SK-N-MC (cell line): ENCODE results near the gene STS.

ENCODE experiments used
- DNase-seq: peaks from one replicate; pipeline ENCODE4 v3.0.0-alpha.2; 2011; ENCODE audit warnings: low read depth, low spot score
- H3K27ac ChIP-seq: fragments of 200-600 bp; sonication (generic); 2 replicates; pipeline ENCODE4 v1.5.1; 2016; ENCODE audit warnings: mixed run types
- H3K36me3 ChIP-seq: fragments of 200-600 bp; sonication (generic); 2 replicates; pipeline ENCODE4 v1.6.1; 2017; ENCODE audit warnings: antibody characterized with exemption, low read length, mixed read lengths; ENCODE audit not compliant: insufficient read depth
- H3K4me3 ChIP-seq: fragments of 200-600 bp; sonication (generic); 2 replicates; pipeline ENCODE4 v1.5.1; 2016
- H3K9ac ChIP-seq: fragments of 200-600 bp; sonication (generic); 2 replicates; pipeline ENCODE4 v1.8.0; 2017; ENCODE audit warnings: mixed run types, mixed read lengths; ENCODE audit not compliant: insufficient read length
- H3K9me3 ChIP-seq: fragments of 200-600 bp; sonication (generic); 2 replicates; pipeline ENCODE4 v1.6.1; 2017; ENCODE audit warnings: low read depth, mild to moderate bottlenecking, antibody characterized with exemption, low read length, moderate library complexity, mixed read lengths
- EZH2 ChIP-seq: fragments of 200-600 bp; sonication (generic); IDR thresholded peaks from one replicate; pipeline ENCODE4 v1.6.1; 2017; ENCODE audit warnings: antibody characterized with exemption
- FOXP2 ChIP-seq: optimal IDR thresholded peaks from 2 replicates; pipeline ENCODE3; 2011; ENCODE audit warnings: mild to moderate bottlenecking, moderate library complexity; ENCODE audit not compliant: insufficient read depth; ENCODE audit errors: extremely low read length, control extremely low read depth
- POLR2AphosphoS5 ChIP-seq: IDR thresholded peaks from 2 replicates; pipeline ENCODE4 v1.6.1; 2012; ENCODE audit warnings: mild to moderate bottlenecking, low read depth, low read length, borderline replicate concordance

The STS gene

GRCh38 chrX:7111518-7111917 lies 36.0 kb upstream of the STS start:
- Histone ChIP-seq H3K36me3 (no peaks in the 10 kb centered on the region), H3K27ac (no peak overlapping the region), H3K4me3 (no peak overlapping the region), H3K9me3 (no peaks in the 10 kb centered on the region), H3K9ac (no peak overlapping the region)
- TF ChIP-seq EZH2 (no peak), POLR2AphosphoS5 (no peak), FOXP2 (no peak)
- no peak for DNase-seq

GRCh38 chrX:7112071-7112470 lies 35.4 kb upstream of the STS start:
- no peaks in the 10 kb centered on the region for H3K36me3 ChIP-seq
- no peak for DNase-seq
- TF ChIP-seq FOXP2 (no peak), POLR2AphosphoS5 (no peak), EZH2 (no peak)
- no peak overlapping the region for H3K9ac ChIP-seq
- H3K4me3 ChIP-seq = no peak overlapping the region
- no peaks in the 10 kb centered on the region for H3K9me3 ChIP-seq
- H3K27ac ChIP-seq = no peak overlapping the region

GRCh38 chrX:7115557-7115956 lies 32.0 kb upstream of the STS start:
- no peaks in the 10 kb centered on the region for H3K36me3 ChIP-seq
- H3K9ac ChIP-seq = no peak overlapping the region
- no peak overlapping the region for H3K27ac ChIP-seq
- TF ChIP-seq EZH2 (no peak), FOXP2 (no peak), POLR2AphosphoS5 (no peak)
- H3K9me3 ChIP-seq = no peaks in the 10 kb centered on the region
- no peak overlapping the region for H3K4me3 ChIP-seq
- DNase-seq = no peak

- Histone ChIP-seq H3K36me3 (no peaks in the 10 kb centered on the region), H3K9ac (no peak overlapping the region), H3K4me3 (no peak overlapping the region), H3K27ac (no peak overlapping the region), H3K9me3 (no peaks in the 10 kb centered on the region)
- TF ChIP-seq POLR2AphosphoS5 (no peak), EZH2 (no peak), FOXP2 (no peak)
- no peak for DNase-seq
Observed at GRCh38 chrX:7116081-7116480, 31.4 kb upstream of the STS start.

- H3K4me3 ChIP-seq = no peak overlapping the region
- no peak overlapping the region for H3K9ac ChIP-seq
- DNase-seq = no peak
- TF ChIP-seq POLR2AphosphoS5 (no peak), FOXP2 (no peak), EZH2 (no peak)
- H3K9me3 ChIP-seq = no peaks in the 10 kb centered on the region
- H3K36me3 ChIP-seq = no peaks in the 10 kb centered on the region
- H3K27ac ChIP-seq = no peak overlapping the region
Observed at GRCh38 chrX:7117587-7117986, 29.9 kb upstream of the STS start.

GRCh38 chrX:7119950-7120877 lies 27.3 kb upstream of the STS start:
- Histone ChIP-seq H3K4me3 (no peak overlapping the region), H3K27ac (no peak overlapping the region), H3K36me3 (no peaks in the 10 kb centered on the region), H3K9ac (no peak overlapping the region), H3K9me3 (no peaks in the 10 kb centered on the region)
- DNase-seq = no peak
- TF ChIP-seq POLR2AphosphoS5 (no peak), EZH2 (no peak), FOXP2 (no peak)

GRCh38 chrX:7120878-7121219 lies 26.7 kb upstream of the STS start:
- Histone ChIP-seq H3K27ac (no peak overlapping the region), H3K4me3 (no peak overlapping the region), H3K9ac (no peak overlapping the region)

GRCh38 chrX:7127056-7127455 lies 20.5 kb upstream of the STS start:
- H3K9me3 ChIP-seq = no peaks in the 10 kb centered on the region
- no peak for DNase-seq

More at GRCh38 chrX:7120878-7121219, 26.7 kb upstream of the STS start:
- Histone ChIP-seq H3K9me3 (no peaks in the 10 kb centered on the region), H3K36me3 (no peaks in the 10 kb centered on the region; the same call in 1 of the 2 replicates)
- no peak for DNase-seq
- TF ChIP-seq FOXP2 = no peak
- TF ChIP-seq POLR2AphosphoS5 = no peak
- no peak for TF ChIP-seq EZH2

GRCh38 chrX:7131621-7132020 lies 15.9 kb upstream of the STS start:
- TF ChIP-seq FOXP2 = no peak
- no peak for TF ChIP-seq EZH2
- no peak for TF ChIP-seq POLR2AphosphoS5
- peaks cover 9% of the 10 kb centered on the region; the same call in 1 of the 2 replicates for H3K36me3 ChIP-seq
- DNase-seq = no peak
- H3K9ac ChIP-seq = no peak overlapping the region
- H3K9me3 ChIP-seq = no peaks in the 10 kb centered on the region
- H3K27ac ChIP-seq = no peak overlapping the region
- no peak overlapping the region for H3K4me3 ChIP-seq

More at GRCh38 chrX:7127056-7127455, 20.5 kb upstream of the STS start:
- TF ChIP-seq FOXP2 (no peak), EZH2 (no peak), POLR2AphosphoS5 (no peak)
- peaks cover 13% of the 10 kb centered on the region; the same call in 1 of the 2 replicates for H3K36me3 ChIP-seq
- H3K4me3 ChIP-seq = no peak overlapping the region
- no peak overlapping the region for H3K27ac ChIP-seq
- H3K9ac ChIP-seq = no peak overlapping the region
